KMS-11 (cell line): ENCODE measurements around the gene SREBF2.

Experiments used
- H2AFZ ChIP-seq: fragments of 200-600 bp; sonication (generic); 2 replicates; pipeline ENCODE4 v1.6.1; 2016; ENCODE audit warnings: antibody characterized with exemption, mixed run types, low read depth
- H3K27ac ChIP-seq: fragments of 200-600 bp; sonication (generic); 2 replicates; pipeline ENCODE4 v1.6.1; 2016; ENCODE audit warnings: mild to moderate bottlenecking, mixed run types
- H3K27me3 ChIP-seq: fragments of 200-600 bp; sonication (generic); 2 replicates; pipeline ENCODE4 v1.6.1; 2017; ENCODE audit warnings: mild to moderate bottlenecking, low read depth, mixed run types, moderate library complexity; ENCODE audit not compliant: insufficient read depth
- H3K36me3 ChIP-seq: fragments of 200-600 bp; sonication (generic); 2 replicates; pipeline ENCODE4 v1.6.1; 2017; ENCODE audit warnings: mild to moderate bottlenecking, mixed run types; ENCODE audit not compliant: insufficient read depth
- H3K4me1 ChIP-seq: fragments of 200-600 bp; sonication (generic); 2 replicates; pipeline ENCODE4 v1.6.1; 2016; ENCODE audit warnings: mild to moderate bottlenecking, low read depth, mixed run types; ENCODE audit not compliant: poor library complexity, severe bottlenecking
- H3K4me2 ChIP-seq: fragments of 200-600 bp; sonication (generic); 2 replicates; pipeline ENCODE4 v1.7.0; 2016; ENCODE audit warnings: mild to moderate bottlenecking, mixed run types
- H3K4me3 ChIP-seq: fragments of 200-600 bp; sonication (generic); IDR thresholded peaks from 2 replicates; pipeline ENCODE4 v1.6.1; 2017; ENCODE audit warnings: low read depth, low read length, mixed read lengths; ENCODE audit not compliant: insufficient read depth
- H3K79me2 ChIP-seq: fragments of 200-600 bp; sonication (generic); 2 replicates; pipeline ENCODE4 v1.6.1; 2016; ENCODE audit warnings: low read depth, mixed run types; ENCODE audit not compliant: insufficient read depth
- H3K9ac ChIP-seq: fragments of 200-600 bp; sonication (generic); 2 replicates; pipeline ENCODE4 v1.6.1; 2016; ENCODE audit warnings: mild to moderate bottlenecking, mixed run types
- H4K20me1 ChIP-seq: fragments of 200-600 bp; sonication (generic); 2 replicates; pipeline ENCODE4 v1.6.1; 2016; ENCODE audit warnings: mild to moderate bottlenecking, mixed run types; ENCODE audit not compliant: insufficient read depth
- TF ChIP-seq, protein P1 (sequence below): fragments of 200-600 bp; sonication (generic); conservative IDR thresholded peaks from 2 replicates; pipeline ENCODE4 v1.6.1; 2017; ENCODE audit warnings: low read depth, mild to moderate bottlenecking, antibody characterized with exemption, low read length, moderate library complexity, mixed read lengths

Gene SREBF2

DNA sequence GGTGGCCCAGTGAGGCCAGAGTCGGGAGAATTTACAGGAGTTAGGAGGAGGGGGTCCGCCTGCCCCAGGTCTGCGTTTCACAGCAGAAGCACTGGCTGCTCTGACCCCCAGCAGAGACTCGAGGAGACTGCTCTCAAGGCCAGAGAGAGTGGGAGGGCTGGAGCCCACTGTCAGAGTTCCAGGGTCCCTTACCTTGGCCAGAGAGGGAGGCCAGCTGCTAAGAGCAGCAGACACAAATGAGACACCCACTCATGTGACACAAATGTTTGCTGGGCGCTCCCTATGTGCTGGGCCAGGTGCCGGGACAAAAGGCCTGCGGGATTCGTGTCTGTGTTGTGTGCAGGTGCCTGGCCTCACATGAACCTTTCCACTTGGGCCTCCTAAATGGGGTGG lies 96.5 kb downstream of the SREBF2 start:
- H3K36me3 ChIP-seq, result no peaks in the 10 kb centered on the region
- H3K9ac ChIP-seq, result no peak overlapping the region
- H3K4me1 ChIP-seq, result peaks cover 3% of the 10 kb centered on the region
- no peaks in the 10 kb centered on the region for H3K79me2 ChIP-seq
- H3K27me3 ChIP-seq, result peaks cover 24% of the 10 kb centered on the region
- no peak overlapping the region for H3K4me3 ChIP-seq
- no peak overlapping the region for H3K4me2 ChIP-seq
- H2AFZ ChIP-seq, result no peak overlapping the region
- TF ChIP-seq, protein P1, sequence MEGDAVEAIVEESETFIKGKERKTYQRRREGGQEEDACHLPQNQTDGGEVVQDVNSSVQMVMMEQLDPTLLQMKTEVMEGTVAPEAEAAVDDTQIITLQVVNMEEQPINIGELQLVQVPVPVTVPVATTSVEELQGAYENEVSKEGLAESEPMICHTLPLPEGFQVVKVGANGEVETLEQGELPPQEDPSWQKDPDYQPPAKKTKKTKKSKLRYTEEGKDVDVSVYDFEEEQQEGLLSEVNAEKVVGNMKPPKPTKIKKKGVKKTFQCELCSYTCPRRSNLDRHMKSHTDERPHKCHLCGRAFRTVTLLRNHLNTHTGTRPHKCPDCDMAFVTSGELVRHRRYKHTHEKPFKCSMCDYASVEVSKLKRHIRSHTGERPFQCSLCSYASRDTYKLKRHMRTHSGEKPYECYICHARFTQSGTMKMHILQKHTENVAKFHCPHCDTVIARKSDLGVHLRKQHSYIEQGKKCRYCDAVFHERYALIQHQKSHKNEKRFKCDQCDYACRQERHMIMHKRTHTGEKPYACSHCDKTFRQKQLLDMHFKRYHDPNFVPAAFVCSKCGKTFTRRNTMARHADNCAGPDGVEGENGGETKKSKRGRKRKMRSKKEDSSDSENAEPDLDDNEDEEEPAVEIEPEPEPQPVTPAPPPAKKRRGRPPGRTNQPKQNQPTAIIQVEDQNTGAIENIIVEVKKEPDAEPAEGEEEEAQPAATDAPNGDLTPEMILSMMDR, result no peak
- no peaks in the 10 kb centered on the region for H4K20me1 ChIP-seq
- H3K27ac ChIP-seq, result no peak overlapping the region

DNA sequence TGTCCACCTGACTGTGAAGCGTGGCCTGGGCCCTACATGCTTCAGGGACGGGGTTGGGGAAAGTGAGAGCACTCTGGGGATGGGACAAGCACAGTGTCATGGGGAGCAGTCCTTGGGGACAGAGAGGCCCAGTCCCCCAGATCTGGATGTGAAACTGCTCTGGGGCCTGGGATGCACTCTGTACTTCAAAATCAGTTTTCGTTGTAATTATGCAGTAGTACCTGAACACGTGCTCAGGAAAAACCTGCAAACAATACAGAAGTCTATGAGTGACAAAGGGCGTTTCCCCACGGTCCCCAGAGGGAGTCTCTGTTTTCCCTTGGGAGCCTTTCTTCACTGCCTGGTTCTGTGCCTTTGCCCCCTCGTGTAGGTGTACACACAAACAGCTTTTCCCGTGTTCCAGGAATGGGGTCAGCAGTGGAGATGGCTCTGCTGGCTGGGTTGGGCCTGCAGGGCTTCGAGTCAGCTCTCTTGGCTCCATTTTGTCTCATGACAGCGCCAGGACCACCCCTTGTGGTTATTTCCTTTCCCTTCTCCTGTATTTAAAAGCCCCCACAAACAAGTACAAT lies 98.9 kb downstream of the SREBF2 start:
- no peaks in the 10 kb centered on the region for H3K79me2 ChIP-seq
- H3K27ac ChIP-seq, result no peak overlapping the region
- TF ChIP-seq, protein P1, result no peak
- H2AFZ ChIP-seq, result no peak overlapping the region
- H3K36me3 ChIP-seq, result no peaks in the 10 kb centered on the region
- no peak overlapping the region for H3K9ac ChIP-seq
- peaks cover 7% of the 10 kb centered on the region; the same call in 1 of the 2 replicates for H3K27me3 ChIP-seq
- no peak overlapping the region for H3K4me3 ChIP-seq
- no peak overlapping the region for H3K4me2 ChIP-seq
- no peaks in the 10 kb centered on the region for H4K20me1 ChIP-seq
- H3K4me1 ChIP-seq, result no peaks in the 10 kb centered on the region

DNA sequence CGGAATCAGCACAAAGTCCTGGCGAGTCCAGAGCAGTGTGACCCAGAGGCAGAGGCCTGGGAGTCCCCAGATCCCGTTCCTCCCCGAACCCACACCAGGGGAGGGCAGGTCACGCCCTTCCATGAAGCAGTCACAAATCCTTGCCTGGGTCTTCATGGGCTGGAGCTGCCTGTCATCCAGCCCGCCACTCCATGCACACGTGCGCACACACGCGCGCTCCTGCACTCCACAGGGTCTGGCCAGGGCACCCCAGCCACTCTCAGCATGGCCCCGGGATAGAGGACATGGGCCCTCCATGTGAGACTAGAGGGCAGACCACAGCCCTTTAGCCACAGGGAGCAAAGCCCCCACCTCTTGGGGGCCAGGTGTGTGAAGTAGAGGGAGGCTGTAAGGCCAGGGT lies 99.4 kb downstream of the SREBF2 start:
- H3K4me1 ChIP-seq, result no peaks in the 10 kb centered on the region
- H3K4me3 ChIP-seq, result no peak overlapping the region
- no peak overlapping the region for H3K9ac ChIP-seq
- H3K36me3 ChIP-seq, result no peaks in the 10 kb centered on the region
- no peaks in the 10 kb centered on the region for H4K20me1 ChIP-seq
- H2AFZ ChIP-seq, result no peak overlapping the region
- H3K27me3 ChIP-seq, result peaks cover 3% of the 10 kb centered on the region; the same call in 1 of the 2 replicates
- TF ChIP-seq, protein P1, result no peak
- no peaks in the 10 kb centered on the region for H3K79me2 ChIP-seq
- H3K27ac ChIP-seq, result no peak overlapping the region
- H3K4me2 ChIP-seq, result no peak overlapping the region

DNA sequence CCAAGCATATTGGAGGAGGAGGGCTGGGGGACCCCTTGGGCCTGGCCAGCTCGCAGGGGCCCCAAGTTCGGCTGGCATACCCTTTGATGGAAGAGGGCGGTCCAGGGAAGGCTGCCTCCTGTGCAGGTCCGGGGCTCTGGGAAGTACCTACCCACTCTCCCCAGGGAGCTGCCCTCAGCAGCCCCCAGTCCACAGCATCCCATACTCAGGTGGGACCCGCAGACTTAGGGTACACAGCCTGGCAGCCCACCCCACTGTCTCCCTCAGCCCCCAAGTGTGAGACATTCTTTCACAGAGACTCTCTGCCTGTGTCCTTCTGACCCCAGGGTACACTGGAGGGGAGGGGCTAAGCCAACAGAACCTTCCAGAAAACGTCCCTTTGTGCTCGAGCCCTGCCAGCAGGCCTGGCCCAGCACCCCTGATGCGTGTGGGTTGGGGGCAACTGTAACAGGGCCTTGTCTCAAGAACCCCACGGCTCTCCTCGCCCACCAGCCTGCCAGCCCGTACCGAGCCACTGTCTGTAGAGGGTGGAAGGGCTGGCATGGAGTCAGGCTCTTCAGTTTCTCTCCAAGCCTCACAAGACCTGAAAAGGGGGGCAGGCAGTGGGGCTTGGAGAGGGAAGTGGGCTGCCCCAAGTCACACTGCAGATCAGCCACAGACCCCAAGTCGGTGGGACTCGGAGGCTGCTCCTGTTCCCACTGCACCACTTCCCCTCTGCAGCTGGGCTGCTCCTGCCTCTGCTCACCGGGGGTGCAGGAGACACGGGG lies 100.7 kb downstream of the SREBF2 start:
- H3K27me3 ChIP-seq, result no peaks in the 10 kb centered on the region
- H3K4me2 ChIP-seq, result no peak overlapping the region
- H4K20me1 ChIP-seq, result no peaks in the 10 kb centered on the region
- H3K27ac ChIP-seq, result no peak overlapping the region
- no peak overlapping the region for H3K4me3 ChIP-seq
- H3K4me1 ChIP-seq, result no peaks in the 10 kb centered on the region
- no peaks in the 10 kb centered on the region for H3K36me3 ChIP-seq
- TF ChIP-seq, protein P1, result no peak
- no peaks in the 10 kb centered on the region for H3K79me2 ChIP-seq
- H2AFZ ChIP-seq, result no peak overlapping the region
- H3K9ac ChIP-seq, result no peak overlapping the region
